ENCODE results near the gene RIN3.

RIN3 gene

GRCh38 chr14:92577321-92577742 lies 63.8 kb downstream of the RIN3 start:
- DNase-seq (ENCODE audit: low read depth, low spot score), result no peak
- in situ Hi-C loops (cut with HindIII; ENCODE audit: low sequenced_read_pairs), result no loop called here
- TF ChIP-seq, protein P1, sequence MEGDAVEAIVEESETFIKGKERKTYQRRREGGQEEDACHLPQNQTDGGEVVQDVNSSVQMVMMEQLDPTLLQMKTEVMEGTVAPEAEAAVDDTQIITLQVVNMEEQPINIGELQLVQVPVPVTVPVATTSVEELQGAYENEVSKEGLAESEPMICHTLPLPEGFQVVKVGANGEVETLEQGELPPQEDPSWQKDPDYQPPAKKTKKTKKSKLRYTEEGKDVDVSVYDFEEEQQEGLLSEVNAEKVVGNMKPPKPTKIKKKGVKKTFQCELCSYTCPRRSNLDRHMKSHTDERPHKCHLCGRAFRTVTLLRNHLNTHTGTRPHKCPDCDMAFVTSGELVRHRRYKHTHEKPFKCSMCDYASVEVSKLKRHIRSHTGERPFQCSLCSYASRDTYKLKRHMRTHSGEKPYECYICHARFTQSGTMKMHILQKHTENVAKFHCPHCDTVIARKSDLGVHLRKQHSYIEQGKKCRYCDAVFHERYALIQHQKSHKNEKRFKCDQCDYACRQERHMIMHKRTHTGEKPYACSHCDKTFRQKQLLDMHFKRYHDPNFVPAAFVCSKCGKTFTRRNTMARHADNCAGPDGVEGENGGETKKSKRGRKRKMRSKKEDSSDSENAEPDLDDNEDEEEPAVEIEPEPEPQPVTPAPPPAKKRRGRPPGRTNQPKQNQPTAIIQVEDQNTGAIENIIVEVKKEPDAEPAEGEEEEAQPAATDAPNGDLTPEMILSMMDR (IDR thresholded peaks at IDR 0.05; ENCODE audit: low read depth, low read length), result no peak
- H3K4me3 ChIP-seq (ENCODE audit: low read depth, low read length), result no peak overlapping the region

GRCh38 chr14:92578511-92578910 lies 64.9 kb downstream of the RIN3 start:
- peak; percentile 61 for DNase-seq (ENCODE audit: low read depth, low spot score)
- TF ChIP-seq, protein P1 (IDR thresholded peaks at IDR 0.05; ENCODE audit: low read depth, low read length), result no peak
- no peak overlapping the region for H3K4me3 ChIP-seq (ENCODE audit: low read depth, low read length)
- in situ Hi-C loops (cut with HindIII; ENCODE audit: low sequenced_read_pairs), result no loop called here

- in situ Hi-C loops (cut with HindIII; ENCODE audit: low sequenced_read_pairs), result no loop called here
- DNase-seq (ENCODE audit: low read depth, low spot score), result peak; percentile 31
- no peak overlapping the region for H3K4me3 ChIP-seq (ENCODE audit: low read depth, low read length)
- TF ChIP-seq, protein P1 (IDR thresholded peaks at IDR 0.05; ENCODE audit: low read depth, low read length), result no peak
Observed at GRCh38 chr14:92579244-92579936, 65.8 kb downstream of the RIN3 start.

GRCh38 chr14:92581206-92581605 lies 67.6 kb downstream of the RIN3 start:
- H3K4me3 ChIP-seq (ENCODE audit: low read depth, low read length), result no peak overlapping the region
- TF ChIP-seq, protein P1 (IDR thresholded peaks at IDR 0.05; ENCODE audit: low read depth, low read length), result no peak
- in situ Hi-C loops (cut with HindIII; ENCODE audit: low sequenced_read_pairs), result no loop called here
- DNase-seq (ENCODE audit: low read depth, low spot score), result no peak

- DNase-seq (ENCODE audit: low read depth, low spot score), result no peak
- TF ChIP-seq, protein P1 (IDR thresholded peaks at IDR 0.05; ENCODE audit: low read depth, low read length), result no peak
- no peak overlapping the region for H3K4me3 ChIP-seq (ENCODE audit: low read depth, low read length)
- in situ Hi-C loops (cut with HindIII; ENCODE audit: low sequenced_read_pairs), result no loop called here
Observed at GRCh38 chr14:92581966-92582566, 68.5 kb downstream of the RIN3 start.

DNA sequence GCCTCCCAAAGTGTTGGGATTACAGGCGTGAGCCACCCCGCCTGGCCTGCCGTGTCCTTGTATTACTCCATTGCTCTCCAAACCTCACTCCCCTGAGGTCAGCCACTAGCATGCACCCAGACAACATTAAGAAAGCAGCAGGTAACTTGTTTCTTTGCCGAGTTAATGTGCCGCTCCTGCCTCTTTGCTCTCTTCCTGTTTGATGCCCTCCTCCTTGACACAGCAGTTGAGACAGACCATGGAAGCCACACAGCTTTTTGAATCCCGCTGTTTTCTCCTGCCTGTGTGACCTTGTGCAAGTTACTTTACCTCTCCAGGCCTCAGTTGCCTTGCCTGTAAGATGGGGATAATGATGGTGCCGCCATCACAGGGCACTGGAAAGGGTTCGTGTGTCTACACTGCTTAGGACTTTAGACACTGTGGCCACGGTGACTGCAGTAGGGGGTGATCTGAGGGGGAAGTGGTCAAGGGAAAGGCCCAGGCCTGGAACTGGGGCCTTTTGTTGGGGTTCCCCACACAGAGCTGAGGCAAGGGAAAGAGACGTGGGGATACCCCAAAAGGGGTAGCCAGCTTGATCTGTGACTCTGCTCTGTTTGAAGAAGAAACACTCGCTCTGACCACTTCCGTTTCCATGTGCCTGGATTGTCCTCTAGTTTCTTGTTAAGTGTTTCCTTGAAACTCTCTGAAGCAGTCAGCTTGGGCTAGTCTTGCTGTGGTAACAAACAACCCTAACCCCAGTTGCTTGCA lies 69.3 kb downstream of the RIN3 start:
- no peak for DNase-seq (ENCODE audit: low read depth, low spot score)
- no peak overlapping the region for H3K4me3 ChIP-seq (ENCODE audit: low read depth, low read length)
- in situ Hi-C loops (cut with HindIII; ENCODE audit: low sequenced_read_pairs), result no loop called here
- TF ChIP-seq, protein P1 (IDR thresholded peaks at IDR 0.05; ENCODE audit: low read depth, low read length), result no peak
